Measurements from ENCODE around the gene CEP135. TPM values are rescaled to one million over a fixed set of nuclear protein-coding genes. Genes with fewer than 3 reads are reported as not detected.

CEP135 gene, protein sequence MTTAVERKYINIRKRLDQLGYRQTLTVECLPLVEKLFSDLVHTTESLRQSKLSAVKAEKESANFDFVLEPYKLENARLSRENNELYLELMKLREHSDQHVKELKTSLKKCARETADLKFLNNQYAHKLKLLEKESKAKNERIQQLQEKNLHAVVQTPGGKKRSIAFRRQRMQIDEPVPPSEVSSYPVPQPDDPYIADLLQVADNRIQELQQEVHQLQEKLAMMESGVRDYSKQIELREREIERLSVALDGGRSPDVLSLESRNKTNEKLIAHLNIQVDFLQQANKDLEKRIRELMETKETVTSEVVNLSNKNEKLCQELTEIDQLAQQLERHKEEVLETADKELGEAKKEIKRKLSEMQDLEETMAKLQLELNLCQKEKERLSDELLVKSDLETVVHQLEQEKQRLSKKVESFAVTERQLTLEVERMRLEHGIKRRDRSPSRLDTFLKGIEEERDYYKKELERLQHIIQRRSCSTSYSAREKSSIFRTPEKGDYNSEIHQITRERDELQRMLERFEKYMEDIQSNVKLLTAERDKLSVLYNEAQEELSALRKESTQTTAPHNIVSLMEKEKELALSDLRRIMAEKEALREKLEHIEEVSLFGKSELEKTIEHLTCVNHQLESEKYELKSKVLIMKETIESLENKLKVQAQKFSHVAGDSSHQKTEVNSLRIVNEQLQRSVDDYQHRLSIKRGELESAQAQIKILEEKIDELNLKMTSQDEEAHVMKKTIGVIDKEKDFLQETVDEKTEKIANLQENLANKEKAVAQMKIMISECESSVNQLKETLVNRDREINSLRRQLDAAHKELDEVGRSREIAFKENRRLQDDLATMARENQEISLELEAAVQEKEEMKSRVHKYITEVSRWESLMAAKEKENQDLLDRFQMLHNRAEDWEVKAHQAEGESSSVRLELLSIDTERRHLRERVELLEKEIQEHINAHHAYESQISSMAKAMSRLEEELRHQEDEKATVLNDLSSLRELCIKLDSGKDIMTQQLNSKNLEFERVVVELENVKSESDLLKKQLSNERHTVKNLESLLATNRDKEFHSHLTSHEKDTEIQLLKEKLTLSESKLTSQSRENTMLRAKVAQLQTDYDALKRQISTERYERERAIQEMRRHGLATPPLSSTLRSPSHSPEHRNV
- 6.7 and 16.8 TPM in 2 replicates for total RNA-seq (ENCODE audit: low replicate concordance)
- long read RNA-seq, partial matches to known transcripts = 33 of 38 reads
- long read RNA-seq, other reads (novel, unspliced or antisense) = 5 of 38 reads

DNA sequence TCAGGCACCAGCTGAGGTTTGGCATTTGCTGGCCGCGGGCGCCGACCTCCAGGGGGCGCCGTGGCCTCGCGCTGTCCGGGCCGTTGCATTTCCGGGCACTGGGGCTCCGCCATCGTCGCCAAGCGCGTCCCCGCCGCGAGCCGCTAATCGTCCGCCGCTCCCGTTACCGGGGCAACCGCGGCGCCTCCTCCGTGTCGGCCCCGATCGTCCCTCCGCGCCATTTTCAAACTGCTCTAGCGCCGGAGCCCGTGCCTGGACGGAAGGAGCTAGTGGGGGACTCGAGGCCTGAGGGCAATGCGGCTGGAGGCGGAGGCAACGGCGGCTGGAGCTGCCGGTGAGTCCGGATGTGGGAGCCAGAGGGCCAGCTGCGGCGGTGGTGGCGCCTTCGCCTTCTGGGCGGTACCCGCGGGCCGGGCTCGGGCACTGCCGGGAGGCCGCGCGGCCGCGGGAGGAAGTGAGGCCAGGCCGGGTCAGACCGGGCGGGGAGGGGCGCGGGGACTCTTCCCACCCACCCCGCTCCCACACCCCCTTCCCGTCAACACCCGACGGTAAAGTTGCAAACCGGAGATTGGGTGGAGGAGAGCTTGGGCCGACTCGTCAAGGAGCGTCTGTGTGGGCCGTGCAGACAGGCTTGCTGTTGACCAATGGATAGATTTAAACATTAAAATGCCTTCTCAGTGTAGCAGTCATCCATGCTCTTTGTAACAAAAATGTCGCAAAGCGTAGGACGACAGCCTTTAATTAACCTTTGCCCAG is at the start of gene CEP135:
CEP135 (plus strand) TSS at position 220 of the 756 bp plus-strand sequence. CDS start 3,186 bp downstream, outside the sequence.
- TF ChIP-seq, protein P1, sequence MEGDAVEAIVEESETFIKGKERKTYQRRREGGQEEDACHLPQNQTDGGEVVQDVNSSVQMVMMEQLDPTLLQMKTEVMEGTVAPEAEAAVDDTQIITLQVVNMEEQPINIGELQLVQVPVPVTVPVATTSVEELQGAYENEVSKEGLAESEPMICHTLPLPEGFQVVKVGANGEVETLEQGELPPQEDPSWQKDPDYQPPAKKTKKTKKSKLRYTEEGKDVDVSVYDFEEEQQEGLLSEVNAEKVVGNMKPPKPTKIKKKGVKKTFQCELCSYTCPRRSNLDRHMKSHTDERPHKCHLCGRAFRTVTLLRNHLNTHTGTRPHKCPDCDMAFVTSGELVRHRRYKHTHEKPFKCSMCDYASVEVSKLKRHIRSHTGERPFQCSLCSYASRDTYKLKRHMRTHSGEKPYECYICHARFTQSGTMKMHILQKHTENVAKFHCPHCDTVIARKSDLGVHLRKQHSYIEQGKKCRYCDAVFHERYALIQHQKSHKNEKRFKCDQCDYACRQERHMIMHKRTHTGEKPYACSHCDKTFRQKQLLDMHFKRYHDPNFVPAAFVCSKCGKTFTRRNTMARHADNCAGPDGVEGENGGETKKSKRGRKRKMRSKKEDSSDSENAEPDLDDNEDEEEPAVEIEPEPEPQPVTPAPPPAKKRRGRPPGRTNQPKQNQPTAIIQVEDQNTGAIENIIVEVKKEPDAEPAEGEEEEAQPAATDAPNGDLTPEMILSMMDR (conservative IDR thresholded peaks at IDR 0.05) = peak; percentile 99
- peak; percentile 96 for DNase-seq (ENCODE audit: extremely low spot score, unreplicated experiment)
- peaks cover 24% of the 10 kb centered on the region for H3K4me1 Mint-ChIP-seq (ENCODE audit: unreplicated experiment)
- H3K27me3 Mint-ChIP-seq = peaks cover 5% of the 10 kb centered on the region
- no peaks in the 10 kb centered on the region for H3K9me3 Mint-ChIP-seq
- H3K27ac Mint-ChIP-seq = peak within 1 kb of the TSS; percentile 82
- H3K4me3 Mint-ChIP-seq = peak within 1 kb of the TSS; percentile 89
- H3K36me3 Mint-ChIP-seq = no peaks in the 10 kb centered on the region

DNA sequence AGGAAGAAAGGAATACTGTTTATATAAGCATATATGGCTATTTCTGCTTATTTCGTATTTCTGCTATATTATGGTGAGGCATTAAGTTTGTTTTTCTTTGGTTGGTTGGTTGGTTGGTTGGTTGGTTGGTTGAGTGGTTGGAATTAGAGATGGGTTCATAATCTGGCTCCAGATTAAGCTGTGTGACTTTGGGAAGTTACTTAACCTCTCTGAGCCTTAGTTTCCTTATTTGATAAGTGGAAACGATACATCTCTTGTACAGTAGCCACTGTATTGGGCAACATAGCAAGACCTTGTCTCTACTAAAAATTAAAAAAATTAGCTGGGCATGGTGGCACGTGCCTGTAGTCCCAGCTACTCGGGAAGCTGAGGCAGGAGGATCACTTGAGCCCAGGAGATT is 46.1 kb upstream of the CEP135 start:
- Mint-ChIP-seq H3K4me3 (no peak overlapping the region), H3K4me1 (ENCODE audit: unreplicated experiment) (no peaks in the 10 kb centered on the region), H3K27ac (no peak overlapping the region), H3K9me3 (no peaks in the 10 kb centered on the region), H3K27me3 (no peaks in the 10 kb centered on the region), H3K36me3 (peaks cover 10% of the 10 kb centered on the region)
- DNase-seq (ENCODE audit: extremely low spot score, unreplicated experiment) = no peak
- TF ChIP-seq, protein P1 (conservative IDR thresholded peaks at IDR 0.05) = no peak

DNA sequence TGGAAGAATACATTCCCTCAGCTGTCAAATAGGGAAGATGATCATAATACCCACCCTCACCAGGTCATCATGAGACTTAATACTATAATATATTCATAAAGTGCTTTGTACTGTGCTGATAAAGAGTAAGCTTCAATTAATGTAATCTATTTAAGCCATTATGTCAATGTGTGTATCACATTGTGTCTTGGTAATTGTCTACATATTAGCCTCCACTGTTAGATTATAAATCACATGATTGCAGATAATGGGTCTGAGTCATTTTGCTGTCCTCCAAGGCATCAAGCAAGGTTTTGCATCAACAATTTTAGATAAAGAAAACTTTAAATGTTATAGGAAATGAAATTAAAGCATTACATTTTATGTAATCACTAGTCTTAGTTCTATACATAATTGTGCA is 45.2 kb upstream of the CEP135 start:
- Mint-ChIP-seq H3K36me3 (peaks cover 10% of the 10 kb centered on the region), H3K27me3 (no peaks in the 10 kb centered on the region), H3K9me3 (no peaks in the 10 kb centered on the region), H3K4me1 (ENCODE audit: unreplicated experiment) (no peaks in the 10 kb centered on the region), H3K27ac (no peak overlapping the region), H3K4me3 (no peak overlapping the region)
- DNase-seq (ENCODE audit: extremely low spot score, unreplicated experiment) = no peak
- TF ChIP-seq, protein P1 (conservative IDR thresholded peaks at IDR 0.05) = no peak

DNA sequence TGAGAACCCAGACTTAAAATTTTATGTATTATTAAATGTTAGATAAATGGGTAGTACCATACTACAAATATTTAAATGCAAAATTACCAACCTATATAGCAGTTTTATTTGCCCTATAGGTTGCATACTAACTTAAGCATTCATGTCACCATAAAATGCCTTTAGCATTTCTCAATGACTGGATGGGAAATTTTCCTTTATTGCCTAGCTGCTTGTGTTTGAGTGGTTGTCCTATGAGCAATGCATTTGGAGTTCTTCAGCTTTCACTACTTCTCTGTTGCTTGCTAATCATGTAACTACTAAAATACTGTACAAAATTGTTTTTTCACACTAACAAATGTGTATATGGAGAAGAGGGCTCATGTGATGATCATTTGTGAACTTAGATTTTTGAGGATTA is 44.2 kb upstream of the CEP135 start:
- peaks cover 10% of the 10 kb centered on the region for H3K36me3 Mint-ChIP-seq
- TF ChIP-seq, protein P1 (conservative IDR thresholded peaks at IDR 0.05) = no peak

DNA sequence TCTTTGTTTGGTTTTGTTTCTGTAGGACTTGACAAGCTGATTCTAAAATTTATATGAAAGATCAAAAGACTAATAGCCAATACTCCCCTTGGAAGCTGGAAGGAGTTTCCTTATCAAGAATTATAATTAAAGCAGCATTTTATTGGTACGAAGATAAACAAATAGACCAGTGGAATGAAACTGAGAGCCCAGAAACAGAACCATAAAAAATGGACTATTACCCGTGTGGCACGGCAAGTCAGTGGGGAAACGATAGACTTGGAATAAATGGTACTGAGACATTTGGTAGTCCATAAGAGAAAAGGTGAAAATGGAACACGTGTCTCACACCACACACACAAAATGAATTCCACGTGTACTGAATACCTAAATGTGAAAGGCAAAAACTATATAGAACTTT is 42.4 kb upstream of the CEP135 start:
- TF ChIP-seq, protein P1 (conservative IDR thresholded peaks at IDR 0.05) = no peak
- DNase-seq (ENCODE audit: extremely low spot score, unreplicated experiment) = no peak
- no peaks in the 10 kb centered on the region for H3K9me3 Mint-ChIP-seq
- H3K27ac Mint-ChIP-seq = no peak overlapping the region
- peaks cover 6% of the 10 kb centered on the region for H3K36me3 Mint-ChIP-seq
- no peak overlapping the region for H3K4me3 Mint-ChIP-seq
- H3K4me1 Mint-ChIP-seq (ENCODE audit: unreplicated experiment) = no peaks in the 10 kb centered on the region
- H3K27me3 Mint-ChIP-seq = no peaks in the 10 kb centered on the region

More for the DNA sequence above, 44.2 kb upstream of the CEP135 start:
- H3K27me3 Mint-ChIP-seq = no peaks in the 10 kb centered on the region
- DNase-seq (ENCODE audit: extremely low spot score, unreplicated experiment) = no peak
- H3K9me3 Mint-ChIP-seq = no peaks in the 10 kb centered on the region
- H3K4me1 Mint-ChIP-seq (ENCODE audit: unreplicated experiment) = no peaks in the 10 kb centered on the region
- no peak overlapping the region for H3K27ac Mint-ChIP-seq
- H3K4me3 Mint-ChIP-seq = no peak overlapping the region

Data from type B pancreatic cell (in vitro differentiated cells).